ENCODE results near the gene MACIR. TPM values are rescaled to one million over a fixed set of nuclear protein-coding genes. Genes with fewer than 3 reads are reported as not detected.

Gene MACIR
- total and polyA plus RNA-seq, 9 of the 15 experiments (the other 6 are each of a cell fraction or from before 2014, with no cell fraction given) = 1.4 to 11.6 (median 9.4) TPM

GRCh38 chr5:103283120-103283519 lies 24.6 kb downstream of the MACIR start:
- no peaks in the 10 kb centered on the region for H3K9me1 ChIP-seq (ENCODE audit: control insufficient read depth, insufficient read depth, low read length)
- no TSS peak for BruUV-seq (replicated peaks)
- no peak overlapping the region for H3K4me2 ChIP-seq (ENCODE audit: insufficient read depth, low read length)
- intact Hi-C loops (cut with micrococcal nuclease) (no loop called here), in situ Hi-C loops (cut with MboI) (no loop called here)
- TF ChIP-seq FIP1L1 (IDR thresholded peaks at IDR 0.05; ENCODE audit: low read depth, low read length, poor library complexity, severe bottlenecking) = no peak
- ChIA-PET POLR2A (no interaction called here), CTCF (ENCODE audit: low intra/inter-chr PET ratio) (no interaction called here)
- 83% methylated on average over 2 of the region's 2 CpGs for WGBS (ENCODE audit: insufficient coverage, low coverage, missing lambda C conversion rate)
- peaks cover 0 to 8% of the 10 kb centered on the region in 2 experiments; a peak in 2 of 5 replicates for H3K4me1 ChIP-seq (replicated peaks in 1 of 2; ENCODE audit: control insufficient read depth in 2 of 2, insufficient read depth in 2 of 2, low read length in 2 of 2)
- no peaks in the 10 kb centered on the region for H3K9me3 ChIP-seq (replicated peaks; ENCODE audit: control insufficient read depth, insufficient read depth, low read depth, low read length)
- no peak overlapping the region for H3K9ac ChIP-seq (ENCODE audit: insufficient read depth in 1 of 2, low read depth in 2 of 2, low read length in 2 of 2)
- peaks cover 4% of the 10 kb centered on the region for H3K36me3 ChIP-seq (ENCODE audit: control insufficient read depth, insufficient read depth, low read length)
- no peak for DNase-seq (ENCODE audit: extremely low read depth in 1 of 4, low spot score in 3 of 4)
- no peak overlapping the region for H3K4me3 ChIP-seq
- H3K27ac ChIP-seq (ENCODE audit: extremely low read depth, low read depth, low read length) = no peak overlapping the region
- H3K27me3 ChIP-seq (ENCODE audit: control insufficient read depth in 2 of 2, insufficient read depth in 2 of 2, low read length in 2 of 2) = no peaks in the 10 kb centered on the region
- no peak overlapping the region for H2AFZ ChIP-seq (ENCODE audit: low read depth, low read length)
- no peaks in the 10 kb centered on the region for H3K79me2 ChIP-seq (ENCODE audit: control insufficient read depth, insufficient read depth, low read length)
- ATAC-seq = no peak
- no peaks in the 10 kb centered on the region for H4K20me1 ChIP-seq (replicated peaks; ENCODE audit: control insufficient read depth, insufficient read depth, low read length)
- no peak for FAIRE-seq

DNA sequence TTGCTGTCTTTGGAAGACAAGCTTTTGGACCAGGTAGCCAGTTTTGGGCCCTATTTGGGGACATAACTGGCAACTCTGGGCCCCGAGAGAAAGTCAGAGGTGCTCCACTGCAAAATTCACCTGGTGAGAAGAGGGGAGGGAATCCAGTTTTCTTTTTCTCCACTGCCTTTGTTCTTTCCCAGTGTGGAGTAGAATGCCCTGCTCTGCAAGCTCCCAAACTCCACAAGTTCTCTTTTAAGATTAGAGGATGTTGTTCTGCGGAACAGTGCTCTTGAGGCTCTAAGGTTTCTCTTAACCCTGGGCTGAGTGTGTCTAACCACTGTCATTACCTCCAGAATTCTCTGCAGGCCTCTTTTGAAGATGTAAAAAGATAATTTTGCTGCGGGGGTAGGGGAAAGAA lies 25.3 kb downstream of the MACIR start:
- peaks cover 0 to 8% of the 10 kb centered on the region in 2 experiments; a peak in 2 of 5 replicates for H3K4me1 ChIP-seq (replicated peaks in 1 of 2; ENCODE audit: control insufficient read depth in 2 of 2, insufficient read depth in 2 of 2, low read length in 2 of 2)
- H3K27ac ChIP-seq (ENCODE audit: extremely low read depth, low read depth, low read length) = no peak overlapping the region
- no peaks in the 10 kb centered on the region for H3K79me2 ChIP-seq (ENCODE audit: control insufficient read depth, insufficient read depth, low read length)
- ChIA-PET CTCF (ENCODE audit: low intra/inter-chr PET ratio) (no interaction called here), POLR2A (no interaction called here)
- H3K4me2 ChIP-seq (ENCODE audit: insufficient read depth, low read length) = no peak overlapping the region
- H3K36me3 ChIP-seq (ENCODE audit: control insufficient read depth, insufficient read depth, low read length) = no peaks in the 10 kb centered on the region; the same call in 1 of the 3 replicates
- H4K20me1 ChIP-seq (replicated peaks; ENCODE audit: control insufficient read depth, insufficient read depth, low read length) = no peaks in the 10 kb centered on the region
- FAIRE-seq (no peak), DNase-seq (ENCODE audit: extremely low read depth in 1 of 4, low spot score in 3 of 4) (no peak), ATAC-seq (no peak)
- no TSS peak for BruUV-seq (replicated peaks)
- no peak overlapping the region for H3K9ac ChIP-seq (ENCODE audit: insufficient read depth in 1 of 2, low read depth in 2 of 2, low read length in 2 of 2)
- intact Hi-C loops (cut with micrococcal nuclease) (no loop called here), in situ Hi-C loops (cut with MboI) (no loop called here)
- H3K27me3 ChIP-seq (ENCODE audit: control insufficient read depth in 2 of 2, insufficient read depth in 2 of 2, low read length in 2 of 2) = no peaks in the 10 kb centered on the region
- H2AFZ ChIP-seq (ENCODE audit: low read depth, low read length) = no peak overlapping the region
- H3K9me3 ChIP-seq (replicated peaks; ENCODE audit: control insufficient read depth, insufficient read depth, low read depth, low read length) = no peaks in the 10 kb centered on the region
- no peak overlapping the region for H3K4me3 ChIP-seq
- WGBS (ENCODE audit: insufficient coverage, low coverage, missing lambda C conversion rate) = 56% methylated on average over 3 of the region's 3 CpGs
- no peaks in the 10 kb centered on the region for H3K9me1 ChIP-seq (ENCODE audit: control insufficient read depth, insufficient read depth, low read length)
- TF ChIP-seq MAX (CRISPR knock-in tag; IDR thresholded peaks at IDR 0.05) = no peak
- TF ChIP-seq KLF13 (tag; IDR thresholded peaks at IDR 0.05; ENCODE audit: borderline replicate concordance, low read depth) = no peak
- no peak for TF ChIP-seq TSC22D4 (tag; IDR thresholded peaks at IDR 0.05)
- no peak for TF ChIP-seq GATAD2A (IDR thresholded peaks at IDR 0.05)
- TF ChIP-seq TOE1 (IDR thresholded peaks at IDR 0.05; ENCODE audit: borderline replicate concordance) = no peak
- no peak for TF ChIP-seq TOE1 (CRISPR knock-in tag; IDR thresholded peaks at IDR 0.05; ENCODE audit: borderline replicate concordance, low read depth)
- TF ChIP-seq L3MBTL2 (IDR thresholded peaks at IDR 0.05) = no peak
- TF ChIP-seq, protein P1, sequence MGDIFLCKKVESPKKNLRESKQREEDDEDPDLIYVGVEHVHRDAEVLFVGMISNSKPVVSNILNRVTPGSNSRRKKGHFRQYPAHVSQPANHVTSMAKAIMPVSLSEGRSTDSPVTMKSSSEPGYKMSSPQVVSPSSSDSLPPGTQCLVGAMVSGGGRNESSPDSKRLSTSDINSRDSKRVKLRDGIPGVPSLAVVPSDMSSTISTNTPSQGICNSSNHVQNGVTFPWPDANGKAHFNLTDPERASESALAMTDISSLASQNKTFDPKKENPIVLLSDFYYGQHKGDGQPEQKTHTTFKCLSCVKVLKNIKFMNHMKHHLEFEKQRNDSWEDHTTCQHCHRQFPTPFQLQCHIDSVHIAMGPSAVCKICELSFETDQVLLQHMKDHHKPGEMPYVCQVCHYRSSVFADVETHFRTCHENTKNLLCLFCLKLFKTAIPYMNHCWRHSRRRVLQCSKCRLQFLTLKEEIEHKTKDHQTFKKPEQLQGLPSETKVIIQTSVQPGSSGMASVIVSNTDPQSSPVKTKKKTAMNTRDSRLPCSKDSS (IDR thresholded peaks at IDR 0.05; ENCODE audit: low read depth, partially characterized antibody) = no peak
- TF ChIP-seq CBX1 (IDR thresholded peaks at IDR 0.05; ENCODE audit: low read depth) = no peak
- no peak for TF ChIP-seq MAFK (IDR thresholded peaks at IDR 0.05; ENCODE audit: low read length)
- TF ChIP-seq ZFP36 (IDR thresholded peaks at IDR 0.05; ENCODE audit: low read depth, low read length, partially characterized antibody) = no peak
- TF ChIP-seq, protein P2, sequence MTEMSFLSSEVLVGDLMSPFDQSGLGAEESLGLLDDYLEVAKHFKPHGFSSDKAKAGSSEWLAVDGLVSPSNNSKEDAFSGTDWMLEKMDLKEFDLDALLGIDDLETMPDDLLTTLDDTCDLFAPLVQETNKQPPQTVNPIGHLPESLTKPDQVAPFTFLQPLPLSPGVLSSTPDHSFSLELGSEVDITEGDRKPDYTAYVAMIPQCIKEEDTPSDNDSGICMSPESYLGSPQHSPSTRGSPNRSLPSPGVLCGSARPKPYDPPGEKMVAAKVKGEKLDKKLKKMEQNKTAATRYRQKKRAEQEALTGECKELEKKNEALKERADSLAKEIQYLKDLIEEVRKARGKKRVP (CRISPR knock-in tag; IDR thresholded peaks at IDR 0.05) = no peak
- TF ChIP-seq ZEB2 (IDR thresholded peaks at IDR 0.05) = no peak
- TF ChIP-seq DIDO1 (tag; IDR thresholded peaks at IDR 0.05; ENCODE audit: low read depth) = no peak
